Loucy (cell line): ENCODE measurements around the gene ARHGAP15.

Source experiments
- H2AFZ ChIP-seq: fragments of 200-600 bp; sonication (generic); 2 replicates; pipeline ENCODE4 v1.6.0; 2016; ENCODE audit warnings: antibody characterized with exemption, mild to moderate bottlenecking, low read length, moderate library complexity
- H3F3A ChIP-seq: fragments of 200-600 bp; 2 replicates; pipeline ENCODE4 v1.6.0; 2016; ENCODE audit warnings: antibody characterized with exemption, low read depth, mild to moderate bottlenecking
- H3K27me3 ChIP-seq: fragments of 200-600 bp; sonication (generic); 2 replicates; pipeline ENCODE4 v1.6.1; 2014; ENCODE audit warnings: low read length, mild to moderate bottlenecking; ENCODE audit not compliant: insufficient read depth, poor library complexity, severe bottlenecking
- H3K36me3 ChIP-seq: fragments of 200-600 bp; sonication (generic); 2 replicates; pipeline ENCODE4 v1.6.1; 2016; ENCODE audit warnings: low read length; ENCODE audit not compliant: insufficient read depth
- H3K4me1 ChIP-seq: fragments of 200-600 bp; sonication (generic); 2 replicates; pipeline ENCODE4 v1.5.1; 2014; ENCODE audit warnings: low read length, mild to moderate bottlenecking; ENCODE audit not compliant: insufficient read depth, poor library complexity, severe bottlenecking
- H3K4me2 ChIP-seq: fragments of 200-600 bp; sonication (generic); 2 replicates; pipeline ENCODE4 v1.6.0; 2014; ENCODE audit warnings: antibody characterized with exemption, low read length, low read depth, mild to moderate bottlenecking; ENCODE audit not compliant: poor library complexity, severe bottlenecking
- H3K4me3 ChIP-seq: fragments of 200-600 bp; sonication (generic); 2 replicates; pipeline ENCODE4 v1.5.1; 2014; ENCODE audit warnings: low read length, mild to moderate bottlenecking, mixed read lengths; ENCODE audit not compliant: poor library complexity, severe bottlenecking
- H3K79me2 ChIP-seq: fragments of 200-600 bp; sonication (generic); 2 replicates; pipeline ENCODE4 v1.6.1; 2014; ENCODE audit warnings: low read length; ENCODE audit not compliant: insufficient read depth
- H3K9ac ChIP-seq: fragments of 200-600 bp; sonication (generic); 2 replicates; pipeline ENCODE4 v1.6.0; 2014; ENCODE audit warnings: mild to moderate bottlenecking, low read depth, low read length, moderate library complexity; ENCODE audit not compliant: poor library complexity, severe bottlenecking
- H3K9me2 ChIP-seq: fragments of 200-600 bp; sonication (generic); replicated peaks from 2 replicates; pipeline ENCODE4 v1.6.1; 2016; ENCODE audit warnings: low read depth, low read length, mixed read lengths
- H3K9me3 ChIP-seq: fragments of 200-600 bp; sonication (generic); 2 replicates; pipeline ENCODE4 v1.6.1; 2014; ENCODE audit warnings: mild to moderate bottlenecking, antibody characterized with exemption, low read length, low read depth; ENCODE audit not compliant: insufficient read depth
- H4K20me1 ChIP-seq: fragments of 200-600 bp; sonication (generic); 2 replicates; pipeline ENCODE4 v1.6.0; 2014; ENCODE audit warnings: antibody characterized with exemption, low read length, mild to moderate bottlenecking; ENCODE audit not compliant: insufficient read depth, poor library complexity, severe bottlenecking
- EZH2phosphoT487 ChIP-seq: fragments of 200-600 bp; IDR thresholded peaks from 2 replicates; pipeline ENCODE4 v1.6.1; 2018; ENCODE audit warnings: antibody characterized with exemption, mild to moderate bottlenecking, moderate library complexity, borderline replicate concordance
- TF ChIP-seq, protein P1 (sequence below): fragments of 200-600 bp; sonication (generic); conservative IDR thresholded peaks from 2 replicates; pipeline ENCODE4 v1.5.1; 2014; ENCODE audit warnings: mild to moderate bottlenecking, antibody characterized with exemption, low read length

The ARHGAP15 gene

DNA sequence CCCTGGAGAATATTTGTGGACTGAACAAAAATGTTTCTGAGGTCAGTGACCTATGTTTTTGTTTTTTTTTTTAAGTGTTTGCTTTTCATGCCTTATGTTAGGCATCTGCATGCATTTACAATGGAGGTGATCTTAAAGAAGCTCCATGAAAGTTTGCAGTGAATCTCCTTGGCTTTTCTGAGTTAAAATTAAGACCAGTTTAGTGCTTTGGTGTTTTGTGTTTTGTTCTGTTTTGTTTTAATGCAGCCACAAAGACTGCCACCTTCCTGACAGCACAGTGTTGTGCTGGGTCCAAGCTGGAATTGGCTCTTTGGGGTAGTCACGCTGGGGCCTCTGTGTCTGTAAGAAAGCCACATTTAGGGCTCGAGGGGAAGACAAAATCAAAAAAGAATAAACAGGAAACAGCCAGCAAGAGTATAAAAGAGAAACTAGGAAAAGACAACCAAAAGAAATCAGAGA lies 396.2 kb downstream of the ARHGAP15 start:
- Histone ChIP-seq H3K9me2 (no peaks in the 10 kb centered on the region), H3K27me3 (no peaks in the 10 kb centered on the region), H3K4me1 (peaks cover 4% of the 10 kb centered on the region), H3K9me3 (no peaks in the 10 kb centered on the region), H4K20me1 (peaks cover 3% of the 10 kb centered on the region), H3K36me3 (peaks cover 45% of the 10 kb centered on the region), H3F3A (no peaks in the 10 kb centered on the region), H2AFZ (no peak overlapping the region), H3K4me3 (no peak overlapping the region), H3K9ac (no peak overlapping the region), H3K4me2 (no peak overlapping the region), H3K79me2 (no peaks in the 10 kb centered on the region)
- no peak for TF ChIP-seq EZH2phosphoT487
- TF ChIP-seq, protein P1, sequence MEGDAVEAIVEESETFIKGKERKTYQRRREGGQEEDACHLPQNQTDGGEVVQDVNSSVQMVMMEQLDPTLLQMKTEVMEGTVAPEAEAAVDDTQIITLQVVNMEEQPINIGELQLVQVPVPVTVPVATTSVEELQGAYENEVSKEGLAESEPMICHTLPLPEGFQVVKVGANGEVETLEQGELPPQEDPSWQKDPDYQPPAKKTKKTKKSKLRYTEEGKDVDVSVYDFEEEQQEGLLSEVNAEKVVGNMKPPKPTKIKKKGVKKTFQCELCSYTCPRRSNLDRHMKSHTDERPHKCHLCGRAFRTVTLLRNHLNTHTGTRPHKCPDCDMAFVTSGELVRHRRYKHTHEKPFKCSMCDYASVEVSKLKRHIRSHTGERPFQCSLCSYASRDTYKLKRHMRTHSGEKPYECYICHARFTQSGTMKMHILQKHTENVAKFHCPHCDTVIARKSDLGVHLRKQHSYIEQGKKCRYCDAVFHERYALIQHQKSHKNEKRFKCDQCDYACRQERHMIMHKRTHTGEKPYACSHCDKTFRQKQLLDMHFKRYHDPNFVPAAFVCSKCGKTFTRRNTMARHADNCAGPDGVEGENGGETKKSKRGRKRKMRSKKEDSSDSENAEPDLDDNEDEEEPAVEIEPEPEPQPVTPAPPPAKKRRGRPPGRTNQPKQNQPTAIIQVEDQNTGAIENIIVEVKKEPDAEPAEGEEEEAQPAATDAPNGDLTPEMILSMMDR = no peak

DNA sequence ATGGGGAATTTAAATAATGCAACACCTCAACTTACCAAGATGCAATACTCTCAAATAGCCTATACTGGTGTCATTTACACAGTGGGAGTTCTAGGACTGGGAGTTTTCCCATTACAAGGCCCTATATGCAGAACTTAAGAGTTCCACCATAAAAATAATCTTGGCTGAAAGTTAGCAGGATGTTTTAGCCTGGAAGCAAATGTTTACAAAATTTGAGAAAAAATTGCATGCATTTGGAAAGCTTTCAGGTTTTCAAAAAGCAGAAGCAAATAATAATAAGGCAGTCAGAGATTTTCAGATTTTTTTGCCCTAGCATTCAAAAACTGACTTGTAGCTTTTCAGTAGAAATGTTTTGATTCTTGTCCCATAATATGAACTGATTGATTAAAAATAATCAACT lies 397.3 kb downstream of the ARHGAP15 start:
- Histone ChIP-seq H3K79me2 (no peaks in the 10 kb centered on the region), H3K4me2 (no peak overlapping the region), H3K9me3 (no peaks in the 10 kb centered on the region), H3F3A (no peaks in the 10 kb centered on the region), H3K9me2 (no peaks in the 10 kb centered on the region), H3K36me3 (peaks cover 34% of the 10 kb centered on the region), H4K20me1 (no peaks in the 10 kb centered on the region), H3K4me3 (no peak overlapping the region), H3K4me1 (peaks cover 4% of the 10 kb centered on the region), H2AFZ (no peak overlapping the region), H3K27me3 (no peaks in the 10 kb centered on the region), H3K9ac (no peak overlapping the region)
- no peak for TF ChIP-seq EZH2phosphoT487
- TF ChIP-seq, protein P1 = no peak

DNA sequence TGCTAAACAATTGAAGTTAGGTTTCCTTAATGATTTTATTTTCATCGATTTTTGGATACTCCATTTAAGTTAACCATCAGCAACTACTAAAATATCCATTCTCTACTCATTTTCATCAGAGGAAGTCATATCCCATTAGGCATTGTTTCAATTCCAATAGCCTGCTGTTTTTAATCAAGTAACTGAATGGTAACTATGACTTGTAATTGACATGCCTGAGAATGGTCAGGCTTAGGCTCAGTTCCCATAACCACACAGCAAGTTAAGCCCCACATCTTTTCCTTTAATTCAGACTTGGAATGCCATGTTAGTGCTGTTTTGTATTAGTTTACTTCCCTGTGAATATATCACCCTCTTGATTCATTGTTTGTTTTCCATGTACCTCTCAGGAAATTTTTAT lies 398.8 kb downstream of the ARHGAP15 start:
- Histone ChIP-seq H3K4me3 (no peak overlapping the region), H3K9ac (no peak overlapping the region), H3K27me3 (no peaks in the 10 kb centered on the region), H3K4me2 (no peak overlapping the region), H3K9me2 (no peaks in the 10 kb centered on the region), H4K20me1 (no peaks in the 10 kb centered on the region), H3K79me2 (no peaks in the 10 kb centered on the region), H3K4me1 (peaks cover 4% of the 10 kb centered on the region), H3K9me3 (no peaks in the 10 kb centered on the region), H2AFZ (no peak overlapping the region), H3F3A (no peaks in the 10 kb centered on the region), H3K36me3 (peaks cover 26% of the 10 kb centered on the region)
- TF ChIP-seq, protein P1 = no peak
- no peak for TF ChIP-seq EZH2phosphoT487
